Activated naive CD4-positive, alpha-beta T cell treated with anti-CD3 and anti-CD28 coated beads, Interleukin-2, amount 50 U/mL, for 16 hours (primary cell): ENCODE results near the gene NKAIN4.
A peak's percentile ranks its signal among the peaks of the same experiment; 100 is the strongest.

Experiments used
- DNase-seq: peaks from one replicate; pipeline ENCODE4 v3.0.0-alpha.2; 2020

Gene NKAIN4

GRCh38 chr20:63216041-63216848 is 38.0 kb downstream of the NKAIN4 start, which contains the start of gene YTHDF1:
Gene YTHDF1 (minus strand): TSS chr20:63216131. CDS start chr20:63215892, 239 bp downstream.
- DNase-seq: peak; percentile 96

GRCh38 chr20:63215101-63216040 is 38.9 kb downstream of the NKAIN4 start:
- no peak for DNase-seq

- no peak for DNase-seq
These were observed 39.7 kb downstream of the NKAIN4 start for GRCh38 chr20:63214514-63214913.

- no peak for DNase-seq
These were observed 41.5 kb downstream of the NKAIN4 start for GRCh38 chr20:63212792-63213191.

- no peak for DNase-seq
These were observed 41.9 kb downstream of the NKAIN4 start for GRCh38 chr20:63212393-63212730.

GRCh38 chr20:63210011-63210605 is 44.2 kb downstream of the NKAIN4 start:
- no peak for DNase-seq

- DNase-seq: no peak
These were observed 45.8 kb downstream of the NKAIN4 start for GRCh38 chr20:63208346-63208909.

- no peak for DNase-seq
These were observed 47.4 kb downstream of the NKAIN4 start for GRCh38 chr20:63206878-63207277.

- no peak for DNase-seq
These were observed 48.4 kb downstream of the NKAIN4 start for GRCh38 chr20:63205896-63206295.

- DNase-seq: no peak
These were observed 49.9 kb downstream of the NKAIN4 start for GRCh38 chr20:63204362-63204761.

GRCh38 chr20:63202811-63203526 is 51.3 kb downstream of the NKAIN4 start:
- no peak for DNase-seq

- DNase-seq: no peak
These were observed 52.2 kb downstream of the NKAIN4 start for GRCh38 chr20:63202021-63202420.

GRCh38 chr20:63198606-63199005 is 55.7 kb downstream of the NKAIN4 start:
- DNase-seq: no peak

GRCh38 chr20:63196768-63197470 is 57.3 kb downstream of the NKAIN4 start:
- no peak for DNase-seq

GRCh38 chr20:63194797-63195173 is 59.5 kb downstream of the NKAIN4 start:
- no peak for DNase-seq

- DNase-seq: no peak
These were observed 60.1 kb downstream of the NKAIN4 start for GRCh38 chr20:63194007-63194796.

- no peak for DNase-seq
These were observed 61.5 kb downstream of the NKAIN4 start for GRCh38 chr20:63192721-63193120.

GRCh38 chr20:63191400-63191799 is 62.9 kb downstream of the NKAIN4 start:
- no peak for DNase-seq

- DNase-seq: no peak
These were observed 63.4 kb downstream of the NKAIN4 start for GRCh38 chr20:63190828-63191227.
